Measurements from ENCODE around the gene PGM2L1.
"Not testable (repeated sequence)": the region's sequence is repeated elsewhere in the genome, so short reads cannot be mapped to it uniquely, and the experiment has no call there.

PGM2L1 gene

DNA sequence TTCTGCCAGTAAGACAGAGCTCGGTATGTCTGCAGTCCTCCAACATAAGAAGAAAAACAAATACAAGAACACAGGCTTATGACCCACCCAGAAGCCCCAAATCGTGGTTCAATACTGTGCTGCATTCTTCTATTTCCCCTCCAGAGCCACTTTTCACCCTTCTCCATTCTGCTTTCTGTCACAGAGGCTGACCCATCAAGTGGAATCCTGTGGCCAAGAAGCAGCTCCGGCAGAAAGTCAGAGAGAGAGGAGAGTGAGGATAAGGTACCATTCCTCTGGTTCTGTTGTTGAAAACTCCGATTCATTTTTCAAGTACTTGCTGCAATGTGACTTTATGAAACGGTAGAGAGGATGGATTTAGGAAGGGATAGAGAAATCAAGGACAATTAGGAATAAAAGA is 30.4 kb downstream of the PGM2L1 start:
- no peak overlapping the region for H3K4me3 ChIP-seq (ENCODE audit: low read depth, low read length)
- TF ChIP-seq, protein P1, sequence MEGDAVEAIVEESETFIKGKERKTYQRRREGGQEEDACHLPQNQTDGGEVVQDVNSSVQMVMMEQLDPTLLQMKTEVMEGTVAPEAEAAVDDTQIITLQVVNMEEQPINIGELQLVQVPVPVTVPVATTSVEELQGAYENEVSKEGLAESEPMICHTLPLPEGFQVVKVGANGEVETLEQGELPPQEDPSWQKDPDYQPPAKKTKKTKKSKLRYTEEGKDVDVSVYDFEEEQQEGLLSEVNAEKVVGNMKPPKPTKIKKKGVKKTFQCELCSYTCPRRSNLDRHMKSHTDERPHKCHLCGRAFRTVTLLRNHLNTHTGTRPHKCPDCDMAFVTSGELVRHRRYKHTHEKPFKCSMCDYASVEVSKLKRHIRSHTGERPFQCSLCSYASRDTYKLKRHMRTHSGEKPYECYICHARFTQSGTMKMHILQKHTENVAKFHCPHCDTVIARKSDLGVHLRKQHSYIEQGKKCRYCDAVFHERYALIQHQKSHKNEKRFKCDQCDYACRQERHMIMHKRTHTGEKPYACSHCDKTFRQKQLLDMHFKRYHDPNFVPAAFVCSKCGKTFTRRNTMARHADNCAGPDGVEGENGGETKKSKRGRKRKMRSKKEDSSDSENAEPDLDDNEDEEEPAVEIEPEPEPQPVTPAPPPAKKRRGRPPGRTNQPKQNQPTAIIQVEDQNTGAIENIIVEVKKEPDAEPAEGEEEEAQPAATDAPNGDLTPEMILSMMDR (IDR thresholded peaks at IDR 0.05; ENCODE audit: insufficient read depth, low read depth, low read length, missing control alignments), result no peak
- no peak for DNase-seq (ENCODE audit: low read depth)

DNA sequence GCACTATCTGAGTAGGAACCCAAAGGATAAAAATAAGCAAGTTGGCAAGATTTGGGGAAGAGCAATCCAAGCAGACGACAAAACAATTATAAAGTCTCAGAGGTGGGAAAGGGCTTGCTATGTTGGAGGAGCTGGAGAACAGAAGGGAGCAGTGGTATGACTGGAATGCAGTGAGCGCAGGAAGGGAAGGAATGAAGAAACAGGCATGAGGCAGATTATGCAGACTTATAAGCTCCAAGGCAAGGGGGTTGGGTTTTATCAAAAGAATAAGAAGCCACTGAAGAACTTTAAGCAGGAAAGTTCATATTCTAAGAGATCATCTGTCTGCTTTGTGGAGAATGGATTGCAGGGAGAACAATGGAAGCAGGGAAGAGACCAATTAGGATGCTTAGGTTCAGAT is 31.7 kb downstream of the PGM2L1 start:
- DNase-seq (ENCODE audit: low read depth), result no peak
- TF ChIP-seq, protein P1 (IDR thresholded peaks at IDR 0.05; ENCODE audit: insufficient read depth, low read depth, low read length, missing control alignments), result no peak
- H3K4me3 ChIP-seq (ENCODE audit: low read depth, low read length), result no peak overlapping the region

DNA sequence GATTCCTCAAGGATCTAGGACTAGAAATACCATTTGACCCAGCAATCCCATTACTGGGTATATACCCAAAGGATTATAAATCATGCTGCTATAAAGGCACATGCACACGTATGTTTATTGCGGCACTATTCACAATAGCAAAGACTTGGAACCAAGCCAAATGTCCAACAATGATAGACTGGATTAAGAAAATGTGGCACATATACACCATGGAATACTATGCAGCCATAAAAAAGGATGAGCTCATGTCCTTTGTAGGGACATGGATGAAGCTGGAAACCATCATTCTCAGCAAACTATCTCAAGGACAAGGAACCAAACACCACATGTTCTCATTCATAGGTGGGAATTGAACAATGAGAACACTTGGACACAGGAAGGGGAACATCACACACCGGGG is 32.4 kb downstream of the PGM2L1 start:
- not testable (repeated sequence) for H3K4me3 ChIP-seq (ENCODE audit: low read depth, low read length); DNase-seq (ENCODE audit: low read depth)

DNA sequence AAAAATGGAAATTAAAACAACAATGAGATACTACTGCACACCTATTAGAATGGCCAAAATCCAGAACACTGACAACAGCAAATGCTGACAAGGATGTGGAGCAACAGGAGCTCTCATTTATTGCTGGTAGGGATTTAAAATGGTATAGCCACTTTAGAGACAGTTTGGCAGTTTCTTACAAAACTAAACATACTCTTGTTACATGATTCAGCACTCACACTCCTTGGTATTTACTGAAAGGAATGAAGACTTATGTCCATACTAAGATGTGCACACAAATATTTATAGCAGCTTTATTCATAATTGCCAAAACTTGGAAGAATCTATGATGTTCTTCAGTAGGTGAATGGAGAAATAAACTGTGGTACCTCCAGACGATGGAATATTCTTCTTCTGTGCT is 40.8 kb downstream of the PGM2L1 start:
- TF ChIP-seq, protein P1 (IDR thresholded peaks at IDR 0.05; ENCODE audit: insufficient read depth, low read depth, low read length, missing control alignments), result no peak
- no peak overlapping the region for H3K4me3 ChIP-seq (ENCODE audit: low read depth, low read length)
- DNase-seq (ENCODE audit: low read depth), result no peak

DNA sequence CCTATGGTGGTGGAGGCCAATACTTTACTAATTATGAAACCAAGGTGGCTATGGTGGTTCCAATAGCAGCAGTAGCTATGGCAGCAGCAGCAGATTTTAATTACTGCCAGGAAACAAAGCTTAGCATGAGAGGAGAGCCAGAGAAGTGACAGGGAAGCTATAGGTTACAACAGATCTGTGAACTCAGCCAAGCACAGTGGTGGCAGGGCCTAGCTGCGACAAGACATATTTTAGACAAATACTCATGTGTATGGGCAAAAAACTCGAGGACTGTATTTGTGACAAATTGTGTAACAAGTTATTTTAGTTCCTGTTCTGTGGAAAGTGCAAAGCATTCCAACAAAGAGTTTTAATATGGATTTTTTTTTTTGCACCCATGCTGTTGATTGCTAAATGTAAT is 42.6 kb downstream of the PGM2L1 start:
- no peak for DNase-seq (ENCODE audit: low read depth)
- TF ChIP-seq, protein P1 (IDR thresholded peaks at IDR 0.05; ENCODE audit: insufficient read depth, low read depth, low read length, missing control alignments), result no peak
- no peak overlapping the region for H3K4me3 ChIP-seq (ENCODE audit: low read depth, low read length)

DNA sequence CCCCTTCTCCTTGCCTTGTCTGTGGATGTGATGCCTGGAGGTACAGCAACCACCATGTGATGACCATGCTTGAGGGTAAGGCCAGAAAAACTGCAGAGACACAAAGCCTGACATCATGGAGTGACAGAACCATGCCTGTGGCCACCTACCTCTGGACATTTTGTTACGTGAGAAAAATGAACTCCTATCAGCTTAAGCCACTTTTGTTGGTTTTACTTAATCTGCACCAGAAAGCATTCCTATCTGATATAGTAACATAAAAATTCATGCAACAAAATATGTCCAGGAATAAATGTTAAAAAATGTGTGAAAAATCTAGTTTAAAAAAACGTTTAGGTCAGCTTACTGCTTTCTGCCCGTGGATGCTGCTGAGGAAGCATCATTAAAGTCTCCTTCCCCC is 44.2 kb downstream of the PGM2L1 start:
- no peak overlapping the region for H3K4me3 ChIP-seq (ENCODE audit: low read depth, low read length)
- TF ChIP-seq, protein P1 (IDR thresholded peaks at IDR 0.05; ENCODE audit: insufficient read depth, low read depth, low read length, missing control alignments), result no peak
- no peak for DNase-seq (ENCODE audit: low read depth)

DNA sequence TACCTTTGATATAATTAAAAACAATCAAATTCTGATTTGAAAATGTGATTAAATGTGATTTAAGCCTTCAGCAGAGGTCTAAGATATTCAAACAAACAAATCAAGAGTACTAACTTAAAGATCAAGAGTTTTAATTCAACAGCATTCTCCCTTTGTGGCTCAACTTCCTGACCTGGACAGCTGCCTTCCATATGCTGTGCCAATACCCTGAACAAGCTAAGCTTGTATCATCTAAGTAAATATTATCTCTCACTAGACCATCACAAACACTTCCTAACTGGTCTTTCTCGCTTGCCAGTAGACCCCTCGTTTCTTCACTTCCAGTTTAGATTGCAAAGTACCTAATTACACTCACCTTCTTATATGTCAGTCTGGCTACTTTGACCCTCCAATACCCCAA is 50.9 kb downstream of the PGM2L1 start:
- no peak overlapping the region for H3K4me3 ChIP-seq (ENCODE audit: low read depth, low read length)
- DNase-seq (ENCODE audit: low read depth), result no peak
- TF ChIP-seq, protein P1 (IDR thresholded peaks at IDR 0.05; ENCODE audit: insufficient read depth, low read depth, low read length, missing control alignments), result no peak

DNA sequence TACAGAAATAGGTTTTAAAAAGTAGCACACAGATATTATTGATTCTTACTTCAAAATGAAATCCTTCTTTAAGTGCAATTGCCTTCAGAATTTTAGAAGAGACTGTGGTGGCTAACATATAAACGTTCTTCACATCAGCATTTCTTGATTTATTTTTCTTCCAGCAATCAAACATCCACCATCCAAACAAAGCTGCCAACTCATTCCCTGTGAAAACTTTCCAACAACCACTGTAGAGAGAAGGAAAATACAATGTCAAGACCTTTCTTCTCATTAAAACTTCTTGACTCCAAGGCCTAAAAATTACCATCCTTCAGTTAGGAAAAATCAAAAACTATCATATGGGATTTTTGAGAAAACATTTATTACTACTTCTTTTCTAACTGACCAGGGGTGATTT is 52.8 kb downstream of the PGM2L1 start:
- no peak for DNase-seq (ENCODE audit: low read depth)
- H3K4me3 ChIP-seq (ENCODE audit: low read depth, low read length), result no peak overlapping the region
- TF ChIP-seq, protein P1 (IDR thresholded peaks at IDR 0.05; ENCODE audit: insufficient read depth, low read depth, low read length, missing control alignments), result no peak

Measured in GM12865 (cell line).